ENCODE results near the gene PCSK5.

PCSK5 gene

GRCh38 chr9:76158713-76159112 is 268.2 kb downstream of the PCSK5 start:
- Histone ChIP-seq H3K9ac (no peak overlapping the region), H3K27me3 (no peaks in the 10 kb centered on the region), H3K4me3 (no peak overlapping the region), H3K27ac (no peak overlapping the region), H3K36me3 (no peaks in the 10 kb centered on the region), H3K4me2 (no peak overlapping the region), H3K4me1 (peaks cover 0 to 30% (median 10%) of the 10 kb centered on the region in 10 experiments; a peak in 12 of 20 replicates), H3K9me3 (replicated peaks in 1 of 11) (no peaks in the 10 kb centered on the region), H4K20me1 (no peaks in the 10 kb centered on the region)
- no peak for TF ChIP-seq Cebpa-rat (IDR thresholded peaks at IDR 0.05)

- Histone ChIP-seq H3K4me1 (peaks cover 0 to 23% (median 3%) of the 10 kb centered on the region in 10 experiments; a peak in 12 of 20 replicates), H3K4me2 (peak overlapping the region in 3 of 11 experiments; percentile 19 to 26 (median 22); a peak in 3 of 22 replicates), H3K27me3 (no peaks in the 10 kb centered on the region), H3K4me3 (no peak overlapping the region), H4K20me1 (no peaks in the 10 kb centered on the region), H3K36me3 (no peaks in the 10 kb centered on the region), H3K9me3 (replicated peaks in 1 of 11) (no peaks in the 10 kb centered on the region), H3K9ac (no peak overlapping the region), H3K27ac (no peak overlapping the region)
- no peak for TF ChIP-seq Cebpa-rat (IDR thresholded peaks at IDR 0.05)
Observed at GRCh38 chr9:76159293-76159926, 268.9 kb downstream of the PCSK5 start.

GRCh38 chr9:76161106-76161505 is 270.6 kb downstream of the PCSK5 start:
- Histone ChIP-seq H4K20me1 (no peaks in the 10 kb centered on the region), H3K4me2 (no peak overlapping the region), H3K4me3 (no peak overlapping the region), H3K36me3 (no peaks in the 10 kb centered on the region), H3K9me3 (replicated peaks in 1 of 11) (no peaks in the 10 kb centered on the region), H3K4me1 (peaks cover 4 to 30% (median 11%) of the 10 kb centered on the region in 10 experiments; a peak in 18 of 20 replicates), H3K9ac (no peak overlapping the region), H3K27me3 (no peaks in the 10 kb centered on the region), H3K27ac (no peak overlapping the region)
- no peak for TF ChIP-seq Cebpa-rat (IDR thresholded peaks at IDR 0.05)

GRCh38 chr9:76161541-76161940 is 271.1 kb downstream of the PCSK5 start:
- Histone ChIP-seq H4K20me1 (no peaks in the 10 kb centered on the region), H3K27ac (no peak overlapping the region), H3K36me3 (no peaks in the 10 kb centered on the region), H3K4me3 (no peak overlapping the region), H3K4me1 (peaks cover 8 to 34% (median 16%) of the 10 kb centered on the region in 10 experiments; a peak in 19 of 20 replicates), H3K9ac (no peak overlapping the region), H3K4me2 (no peak overlapping the region), H3K27me3 (no peaks in the 10 kb centered on the region), H3K9me3 (replicated peaks in 1 of 11) (no peaks in the 10 kb centered on the region)
- no peak for TF ChIP-seq Cebpa-rat (IDR thresholded peaks at IDR 0.05)

GRCh38 chr9:76162086-76162730 is 271.7 kb downstream of the PCSK5 start:
- Histone ChIP-seq H3K27ac (no peak overlapping the region), H3K4me3 (no peak overlapping the region), H4K20me1 (no peaks in the 10 kb centered on the region), H3K9me3 (replicated peaks in 1 of 11) (no peaks in the 10 kb centered on the region), H3K4me1 (peaks cover 15 to 41% (median 22%) of the 10 kb centered on the region in 10 experiments), H3K36me3 (no peaks in the 10 kb centered on the region), H3K4me2 (peak overlapping the region in 1 of 11 experiments; percentile 7; a peak in 2 of 22 replicates), H3K27me3 (no peaks in the 10 kb centered on the region), H3K9ac (no peak overlapping the region)
- TF ChIP-seq Cebpa-rat (IDR thresholded peaks at IDR 0.05): no peak

- Histone ChIP-seq H3K4me1 (peaks cover 15 to 48% (median 28%) of the 10 kb centered on the region in 10 experiments), H3K27ac (no peak overlapping the region)
- TF ChIP-seq Cebpa-rat (IDR thresholded peaks at IDR 0.05): no peak
Observed at GRCh38 chr9:76162751-76163500, 272.5 kb downstream of the PCSK5 start.

GRCh38 chr9:76166526-76166925 is 276.1 kb downstream of the PCSK5 start:
- TF ChIP-seq Cebpa-rat (IDR thresholded peaks at IDR 0.05): peak in 1 of 11 experiments; percentile 48; a peak in 1 of 22 replicates
- Histone ChIP-seq H4K20me1 (no peaks in the 10 kb centered on the region), H3K4me3 (no peak overlapping the region), H3K9ac (peak overlapping the region in 2 of 11 experiments; percentile 11 to 48; a peak in 4 of 22 replicates), H3K27ac (peak overlapping the region in 8 of 11 experiments; percentile 45 to 70 (median 58); a peak in 15 of 22 replicates), H3K36me3 (no peaks in the 10 kb centered on the region), H3K27me3 (no peaks in the 10 kb centered on the region), H3K9me3 (replicated peaks in 1 of 11) (no peaks in the 10 kb centered on the region), H3K4me1 (peaks cover 15 to 41% (median 29%) of the 10 kb centered on the region in 10 experiments), H3K4me2 (peak overlapping the region; percentile 2 to 68 (median 46); a peak in 19 of 22 replicates)

More at GRCh38 chr9:76162751-76163500, 272.5 kb downstream of the PCSK5 start:
- Histone ChIP-seq H3K4me2 (peak overlapping the region in 4 of 11 experiments; percentile 5 to 16 (median 10); a peak in 5 of 22 replicates), H3K9ac (no peak overlapping the region), H4K20me1 (no peaks in the 10 kb centered on the region), H3K9me3 (replicated peaks in 1 of 11) (no peaks in the 10 kb centered on the region), H3K27me3 (no peaks in the 10 kb centered on the region), H3K36me3 (no peaks in the 10 kb centered on the region), H3K4me3 (no peak overlapping the region)

- Histone ChIP-seq H3K4me3 (no peak overlapping the region), H3K27ac (no peak overlapping the region), H4K20me1 (no peaks in the 10 kb centered on the region), H3K36me3 (no peaks in the 10 kb centered on the region), H3K9ac (no peak overlapping the region), H3K9me3 (replicated peaks in 1 of 11) (peaks cover 4 to 5% (median 4%) of the 10 kb centered on the region in 11 experiments; a peak in 19 of 22 replicates), H3K4me1 (peaks cover 2 to 4% (median 4%) of the 10 kb centered on the region in 10 experiments; a peak in 19 of 20 replicates), H3K4me2 (no peak overlapping the region), H3K27me3 (no peaks in the 10 kb centered on the region)
- no peak for TF ChIP-seq Cebpa-rat (IDR thresholded peaks at IDR 0.05)
Observed at GRCh38 chr9:76176171-76176570, 285.7 kb downstream of the PCSK5 start.

- Histone ChIP-seq H3K27me3 (no peaks in the 10 kb centered on the region), H4K20me1 (no peaks in the 10 kb centered on the region), H3K4me2 (no peak overlapping the region), H3K36me3 (no peaks in the 10 kb centered on the region), H3K4me3 (no peak overlapping the region), H3K9me3 (replicated peaks in 1 of 11) (peaks cover 4 to 5% (median 4%) of the 10 kb centered on the region in 11 experiments; a peak in 19 of 22 replicates), H3K27ac (no peak overlapping the region), H3K9ac (no peak overlapping the region), H3K4me1 (peaks cover 11 to 14% (median 12%) of the 10 kb centered on the region in 10 experiments)
- no peak for TF ChIP-seq Cebpa-rat (IDR thresholded peaks at IDR 0.05)
Observed at GRCh38 chr9:76177931-76178330, 287.5 kb downstream of the PCSK5 start.
